Measurements from ENCODE around the gene CDKN2A. TPM values are rescaled to one million over a fixed set of nuclear protein-coding genes. Genes with fewer than 3 reads are reported as not detected.

Gene CDKN2A
- total RNA-seq, 1 experiment from 2014 or later = 257 TPM

DNA sequence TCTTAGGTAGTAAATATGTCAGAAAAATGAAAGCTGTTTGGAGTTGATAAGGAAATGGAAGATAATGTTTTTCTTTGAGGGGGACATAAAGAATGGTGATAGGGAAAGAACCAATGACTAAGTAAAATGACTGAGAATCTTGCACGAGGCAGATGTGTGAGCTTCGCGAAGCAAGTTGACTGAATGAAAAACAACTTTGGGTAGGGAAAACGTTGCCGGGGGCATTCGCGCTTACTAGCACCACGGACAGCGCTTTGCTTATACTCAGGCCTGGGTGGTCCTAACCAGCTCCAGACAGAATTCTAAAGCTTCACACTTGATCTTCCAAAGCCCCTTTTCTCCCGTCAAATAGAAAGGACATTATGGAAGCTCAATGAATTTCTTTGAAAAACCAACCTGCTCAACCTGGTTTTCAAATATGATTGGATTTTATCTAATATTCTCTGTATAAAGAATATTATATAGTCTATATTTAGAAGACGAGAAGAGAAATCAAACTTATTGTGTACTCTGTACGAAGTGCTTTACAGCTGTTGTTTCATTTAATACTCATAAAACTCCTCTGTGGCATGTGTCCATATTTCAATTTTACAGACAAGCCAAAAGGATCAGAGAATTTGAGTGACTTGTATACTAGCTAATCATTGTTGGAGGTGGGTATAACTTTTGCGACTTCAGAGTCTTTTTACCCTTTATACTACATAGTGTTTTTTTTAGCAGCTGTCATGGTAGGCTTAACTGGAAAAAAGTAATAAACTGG is 16.9 kb upstream of the CDKN2A start:
- H3K4me3 Mint-ChIP-seq (ENCODE audit: low read depth, unreplicated experiment) = no peak overlapping the region
- H3K9me3 Mint-ChIP-seq (ENCODE audit: low read depth, unreplicated experiment) = no peaks in the 10 kb centered on the region
- H3K36me3 Mint-ChIP-seq (ENCODE audit: insufficient read depth, unreplicated experiment) = peaks cover 23% of the 10 kb centered on the region
- TF ChIP-seq, protein P1, sequence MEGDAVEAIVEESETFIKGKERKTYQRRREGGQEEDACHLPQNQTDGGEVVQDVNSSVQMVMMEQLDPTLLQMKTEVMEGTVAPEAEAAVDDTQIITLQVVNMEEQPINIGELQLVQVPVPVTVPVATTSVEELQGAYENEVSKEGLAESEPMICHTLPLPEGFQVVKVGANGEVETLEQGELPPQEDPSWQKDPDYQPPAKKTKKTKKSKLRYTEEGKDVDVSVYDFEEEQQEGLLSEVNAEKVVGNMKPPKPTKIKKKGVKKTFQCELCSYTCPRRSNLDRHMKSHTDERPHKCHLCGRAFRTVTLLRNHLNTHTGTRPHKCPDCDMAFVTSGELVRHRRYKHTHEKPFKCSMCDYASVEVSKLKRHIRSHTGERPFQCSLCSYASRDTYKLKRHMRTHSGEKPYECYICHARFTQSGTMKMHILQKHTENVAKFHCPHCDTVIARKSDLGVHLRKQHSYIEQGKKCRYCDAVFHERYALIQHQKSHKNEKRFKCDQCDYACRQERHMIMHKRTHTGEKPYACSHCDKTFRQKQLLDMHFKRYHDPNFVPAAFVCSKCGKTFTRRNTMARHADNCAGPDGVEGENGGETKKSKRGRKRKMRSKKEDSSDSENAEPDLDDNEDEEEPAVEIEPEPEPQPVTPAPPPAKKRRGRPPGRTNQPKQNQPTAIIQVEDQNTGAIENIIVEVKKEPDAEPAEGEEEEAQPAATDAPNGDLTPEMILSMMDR (IDR thresholded peaks at IDR 0.05; ENCODE audit: unreplicated experiment) = no peak
- BruUV-seq (replicated peaks) = no TSS peak
- intact Hi-C loops (cut with micrococcal nuclease; ENCODE audit: unreplicated experiment) = no loop called here
- no peak for DNase-seq
- H3K4me1 Mint-ChIP-seq (ENCODE audit: low read depth, unreplicated experiment) = no peaks in the 10 kb centered on the region
- H3K27ac Mint-ChIP-seq (ENCODE audit: unreplicated experiment) = no peak overlapping the region
- CTCF ChIA-PET = interaction anchor here (0.8 kb wide), 1 partner anchor 108 kb away, joined by 3 read pairs; no protein-coding TSS in a partner anchor
- no peaks in the 10 kb centered on the region for H3K27me3 Mint-ChIP-seq (ENCODE audit: unreplicated experiment)

- BruUV-seq (replicated peaks) = TSS peak; percentile 48
- intact Hi-C loops (cut with micrococcal nuclease; ENCODE audit: unreplicated experiment) = loop anchor here (5.0 kb wide), 1 partner anchor 233 kb away; no protein-coding TSS in a partner anchor
- CTCF ChIA-PET = interaction anchor here (0.9 to 3.1 kb wide), 13 partner anchors 14 to 234 kb away, joined by 3 to 18 read pairs (median 5); partner anchors contain the start of genes CDKN2A and CDKN2B-AS1
- Mint-ChIP-seq H3K27ac (ENCODE audit: unreplicated experiment) (peak overlapping the region; percentile 53), H3K9me3 (ENCODE audit: low read depth, unreplicated experiment) (no peaks in the 10 kb centered on the region), H3K4me3 (ENCODE audit: low read depth, unreplicated experiment) (peak overlapping the region; percentile 96), H3K27me3 (ENCODE audit: unreplicated experiment) (no peaks in the 10 kb centered on the region), H3K36me3 (ENCODE audit: insufficient read depth, unreplicated experiment) (peaks cover 39% of the 10 kb centered on the region), H3K4me1 (ENCODE audit: low read depth, unreplicated experiment) (peaks cover 10% of the 10 kb centered on the region)
- no peak for DNase-seq
- TF ChIP-seq, protein P1 (IDR thresholded peaks at IDR 0.05; ENCODE audit: unreplicated experiment) = no peak
Measured at GRCh38 chr9:22009506-22009867, 15.3 kb upstream of the CDKN2A start.

- DNase-seq = peak; percentile 96
- H3K27me3 Mint-ChIP-seq (ENCODE audit: unreplicated experiment) = no peaks in the 10 kb centered on the region
- H3K9me3 Mint-ChIP-seq (ENCODE audit: low read depth, unreplicated experiment) = no peaks in the 10 kb centered on the region
- peaks cover 43% of the 10 kb centered on the region for H3K36me3 Mint-ChIP-seq (ENCODE audit: insufficient read depth, unreplicated experiment)
- intact Hi-C loops (cut with micrococcal nuclease; ENCODE audit: unreplicated experiment) = loop anchor here (1.0 to 5.0 kb wide), 2 partner anchors 196 to 233 kb away; no protein-coding TSS in a partner anchor
- CTCF ChIA-PET = interaction anchor here (0.9 to 3.1 kb wide), 17 partner anchors 13 to 235 kb away, joined by 3 to 18 read pairs (median 5); partner anchors contain the start of genes CDKN2A and CDKN2B-AS1
- TF ChIP-seq, protein P1 (IDR thresholded peaks at IDR 0.05; ENCODE audit: unreplicated experiment) = peak; percentile 91
- H3K4me3 Mint-ChIP-seq (ENCODE audit: low read depth, unreplicated experiment) = peak within 1 kb of the TSS; percentile 96
- BruUV-seq (replicated peaks) = no TSS peak
- peaks cover 16% of the 10 kb centered on the region for H3K4me1 Mint-ChIP-seq (ENCODE audit: low read depth, unreplicated experiment)
- H3K27ac Mint-ChIP-seq (ENCODE audit: unreplicated experiment) = peak within 1 kb of the TSS; percentile 53
Measured at GRCh38 chr9:22008717-22009505, 14.7 kb upstream of the CDKN2A start, which contains the start of gene CDKN2B. CDKN2B (minus strand) TSS chr9:22009305; CDS start chr9:22008953, 352 bp downstream.

- TF ChIP-seq, protein P1 (IDR thresholded peaks at IDR 0.05; ENCODE audit: unreplicated experiment) = no peak
- H3K9me3 Mint-ChIP-seq (ENCODE audit: low read depth, unreplicated experiment) = no peaks in the 10 kb centered on the region
- intact Hi-C loops (cut with micrococcal nuclease; ENCODE audit: unreplicated experiment) = loop anchor here (1.0 to 5.0 kb wide), 2 partner anchors 195 to 234 kb away; no protein-coding TSS in a partner anchor
- H3K36me3 Mint-ChIP-seq (ENCODE audit: insufficient read depth, unreplicated experiment) = peaks cover 47% of the 10 kb centered on the region
- no TSS peak for BruUV-seq (replicated peaks)
- H3K27ac Mint-ChIP-seq (ENCODE audit: unreplicated experiment) = peak overlapping the region; percentile 53
- peaks cover 17% of the 10 kb centered on the region for H3K4me1 Mint-ChIP-seq (ENCODE audit: low read depth, unreplicated experiment)
- CTCF ChIA-PET = interaction anchor here (0.9 to 3.1 kb wide), 13 partner anchors 13 to 236 kb away, joined by 3 to 18 read pairs (median 5); partner anchors contain the start of genes CDKN2A and CDKN2B-AS1
- H3K4me3 Mint-ChIP-seq (ENCODE audit: low read depth, unreplicated experiment) = peak overlapping the region; percentile 96
- DNase-seq = no peak
- H3K27me3 Mint-ChIP-seq (ENCODE audit: unreplicated experiment) = no peaks in the 10 kb centered on the region
Measured at GRCh38 chr9:22008384-22008716, 14.2 kb upstream of the CDKN2A start.

All from Calu3 (cell line).